ENCODE results near the gene AGTPBP1.

- TF ChIP-seq CTCF (IDR thresholded peaks at IDR 0.05) (no peak), POLR2A (IDR thresholded peaks at IDR 0.05) (no peak)
Observed at GRCh38 chr9:85508616-85509015, 233.1 kb downstream of the AGTPBP1 start.
